Colonic mucosa (tissue), 4 donors: ENCODE measurements around the gene SCFD2. TPM values are rescaled to one million over a fixed set of nuclear protein-coding genes. Genes with fewer than 3 reads are reported as not detected.

Experiments used
- DNase-seq: peaks from one replicate; pipeline ENCODE4 v3.0.0-alpha.2; 2020
- H3K27ac ChIP-seq: fragments of 200-600 bp; one replicate; pipeline ENCODE4 v1.8.0; 2021
- H3K27me3 ChIP-seq: fragments of 200-600 bp; one replicate; pipeline ENCODE4 v1.8.0; 2021
- H3K36me3 ChIP-seq: fragments of 200-600 bp; one replicate; pipeline ENCODE4 v1.8.0; 2021
- H3K4me1 ChIP-seq: fragments of 200-600 bp; one replicate; pipeline ENCODE4 v1.8.0; 2021; ENCODE audit warnings: mild to moderate bottlenecking
- H3K4me3 ChIP-seq: fragments of 200-600 bp; one replicate; pipeline ENCODE4 v1.8.0; 2021
- H3K9ac ChIP-seq, 2 donors: one replicate each; pipeline ENCODE4 v1.7.0; 2013; ENCODE audit warnings: control low read depth in 2 of 2, low read depth in 2 of 2, low read length in 2 of 2
- H3K9me3 ChIP-seq: fragments of 200-600 bp; one replicate; pipeline ENCODE4 v1.8.0; 2021
- CTCF ChIP-seq: fragments of 200-600 bp; IDR thresholded peaks from one replicate; pipeline ENCODE4 v1.8.0; 2022; ENCODE audit warnings: antibody characterized with exemption, mild to moderate bottlenecking
- intact Hi-C: fragments of 100-400 bp; cut with DNase I; formaldehyde crosslinking; loops from one replicate; pipeline ENCODE4 v1.14.1; 2022
- total RNA-seq, 2 donors: library from RNA; stranded (reverse); fragmentation: NEBNext Ultra II Directional in 1 of 2; extraction: Animal tissue kit (Norgen Biotek cat#: 25700) in 1 of 2; gene quantifications; one replicate each; pipeline ENCODE4 v1.2.1, GENCODE V29; 2021
- donor health status: healthy.
- donor health status: DM: no; HTN: no; CAD: no.
- donor health status: DM: no; HTN: no; CAD: no.

SCFD2 gene
- total RNA-seq, 2 donors from 2014 or later = 11.5 to 29.4 TPM

GRCh38 chr4:53126099-53126498 lies 239.8 kb downstream of the SCFD2 start:
- intact Hi-C loops = no loop called here
- Histone ChIP-seq H3K27me3 (no peaks in the 10 kb centered on the region), H3K36me3 (no peaks in the 10 kb centered on the region), H3K4me1 (no peaks in the 10 kb centered on the region), H3K9ac (no peak overlapping the region), H3K27ac (no peak overlapping the region), H3K9me3 (no peaks in the 10 kb centered on the region), H3K4me3 (no peak overlapping the region)
- TF ChIP-seq CTCF = no peak
- no peak for DNase-seq

- Histone ChIP-seq H3K4me3 (no peak overlapping the region), H3K9me3 (no peaks in the 10 kb centered on the region), H3K27ac (no peak overlapping the region), H3K4me1 (peaks cover 4% of the 10 kb centered on the region), H3K27me3 (no peaks in the 10 kb centered on the region), H3K9ac (no peak overlapping the region), H3K36me3 (no peaks in the 10 kb centered on the region)
- no peak for TF ChIP-seq CTCF
- intact Hi-C loops = no loop called here
- DNase-seq = no peak
Observed at GRCh38 chr4:53123819-53124218, 242.0 kb downstream of the SCFD2 start.

- intact Hi-C loops = no loop called here
- Histone ChIP-seq H3K4me1 (peaks cover 4% of the 10 kb centered on the region), H3K27ac (no peak overlapping the region), H3K36me3 (no peaks in the 10 kb centered on the region), H3K27me3 (no peaks in the 10 kb centered on the region), H3K9me3 (no peaks in the 10 kb centered on the region), H3K9ac (no peak overlapping the region), H3K4me3 (no peak overlapping the region)
- no peak for DNase-seq
- TF ChIP-seq CTCF = no peak
Observed at GRCh38 chr4:53123171-53123570, 242.7 kb downstream of the SCFD2 start.

GRCh38 chr4:53122280-53123116 lies 243.4 kb downstream of the SCFD2 start:
- no peaks in the 10 kb centered on the region for H3K9me3 ChIP-seq
- intact Hi-C loops = no loop called here
- DNase-seq = no peak
- H3K9ac ChIP-seq = no peak overlapping the region
- peaks cover 4% of the 10 kb centered on the region for H3K4me1 ChIP-seq
- no peak overlapping the region for H3K4me3 ChIP-seq
- H3K36me3 ChIP-seq = no peaks in the 10 kb centered on the region
- no peak overlapping the region for H3K27ac ChIP-seq
- no peak for TF ChIP-seq CTCF
- no peaks in the 10 kb centered on the region for H3K27me3 ChIP-seq

DNA sequence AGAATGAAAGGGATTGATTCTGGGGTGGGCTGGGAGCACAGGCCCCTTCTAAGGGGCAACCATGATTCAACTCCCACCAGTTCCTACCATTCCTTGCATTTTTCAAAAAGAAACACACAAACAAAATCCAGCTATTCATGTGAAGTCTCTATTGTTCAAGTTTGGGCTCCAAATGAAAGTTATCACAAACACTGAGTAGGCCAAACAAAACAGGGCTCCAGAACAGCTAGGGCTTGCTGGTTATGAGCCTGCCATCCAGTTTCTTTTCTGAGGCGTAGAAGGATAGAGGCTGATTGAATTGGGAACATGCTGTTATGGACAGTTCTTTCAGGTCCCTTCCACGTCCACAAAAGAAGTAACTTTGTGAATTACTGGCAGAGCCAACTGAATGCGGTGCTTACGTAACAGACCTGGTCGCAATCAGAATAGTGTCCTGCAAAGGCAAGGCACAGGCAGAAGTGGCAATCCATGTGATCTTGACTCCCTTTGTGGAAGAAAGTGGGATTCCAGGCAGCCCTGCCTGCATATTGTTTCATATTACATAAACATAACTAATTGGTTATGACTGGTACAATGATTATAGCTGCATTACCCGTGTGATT lies 244.5 kb downstream of the SCFD2 start:
- intact Hi-C loops = no loop called here
- TF ChIP-seq CTCF = no peak
- Histone ChIP-seq H3K4me1 (peaks cover 4% of the 10 kb centered on the region), H3K4me3 (no peak overlapping the region), H3K27ac (no peak overlapping the region), H3K27me3 (no peaks in the 10 kb centered on the region), H3K9ac (no peak overlapping the region), H3K36me3 (no peaks in the 10 kb centered on the region), H3K9me3 (no peaks in the 10 kb centered on the region)
- no peak for DNase-seq
